PC-9 (cell line): ENCODE results near the gene TRIM24. TPM values are rescaled to one million over a fixed set of nuclear protein-coding genes. Genes with fewer than 3 reads are reported as not detected.

Experiments used
- BruUV-seq: library from RNA; stranded (reverse); fragments of 400-500 nt; replicated peaks from 2 replicates; lab custom pipeline; 2021; lab: Mats Ljungman, UMichigan
- CTCF ChIA-PET: fragments of 300-600 bp; sonication (Branson Sonifier 250); formaldehyde crosslinking; loops from one replicate; lab custom pipeline; 2022; ENCODE audit warnings: antibody characterized with exemption; lab: Charles Lee
- POLR2A ChIA-PET: fragments of 300-600 bp; sonication (Branson Sonifier 250); formaldehyde crosslinking; loops from one replicate; lab custom pipeline; 2022; ENCODE audit warnings: antibody characterized with exemption; ENCODE audit not compliant: unreplicated experiment; lab: Charles Lee
- DNase-seq, 2 experiments: peaks; one replicate each; pipeline versions ENCODE4 v3.0.0 to v3.0.0-alpha.2; 2015 to 2022; ENCODE audit warnings: mixed read lengths in 1 of 2
- H2AFZ ChIP-seq: fragments of 200-600 bp; sonication (generic); 2 replicates; pipeline ENCODE4 v1.8.1; 2017; ENCODE audit warnings: antibody characterized with exemption
- H3F3A ChIP-seq: fragments of 200-600 bp; sonication (generic); 2 replicates; pipeline ENCODE4 v1.8.1; 2017; ENCODE audit warnings: antibody characterized with exemption, mild to moderate bottlenecking, low read depth; ENCODE audit not compliant: insufficient read depth
- H3K27ac ChIP-seq: fragments of 200-600 bp; sonication (generic); 2 replicates; pipeline ENCODE4 v1.6.1; 2016; ENCODE audit warnings: mixed run types
- H3K27me3 ChIP-seq: fragments of 200-600 bp; sonication (generic); 2 replicates; pipeline ENCODE4 v1.6.1; 2016; ENCODE audit warnings: low read depth, mixed run types; ENCODE audit not compliant: insufficient read depth
- H3K36me3 ChIP-seq: fragments of 200-600 bp; sonication (generic); 2 replicates; pipeline ENCODE4 v1.6.1; 2016; ENCODE audit warnings: low read depth, mixed run types
- H3K4me1 ChIP-seq: fragments of 200-600 bp; sonication (generic); replicated peaks from 2 replicates; pipeline ENCODE4 v1.6.1; 2016; ENCODE audit warnings: mixed run types; ENCODE audit not compliant: insufficient read depth
- H3K4me2 ChIP-seq: fragments of 200-600 bp; sonication (generic); 2 replicates; pipeline ENCODE4 v1.6.1; 2017; ENCODE audit warnings: mixed run types
- H3K4me3 ChIP-seq: fragments of 200-600 bp; sonication (generic); 2 replicates; pipeline ENCODE4 v1.6.1; 2016; ENCODE audit warnings: mixed run types
- H3K79me2 ChIP-seq: fragments of 200-600 bp; sonication (generic); 2 replicates; pipeline ENCODE4 v1.6.1; 2017; ENCODE audit warnings: low read depth, mixed run types
- H3K9me2 ChIP-seq: fragments of 200-600 bp; sonication (generic); 2 replicates; pipeline ENCODE4 v1.8.1; 2017; ENCODE audit warnings: mild to moderate bottlenecking; ENCODE audit not compliant: insufficient read depth
- H3K9me3 ChIP-seq: fragments of 200-600 bp; sonication (generic); 2 replicates; pipeline ENCODE4 v1.8.1; 2016; ENCODE audit warnings: low read depth; ENCODE audit not compliant: insufficient read depth
- H4K20me1 ChIP-seq: fragments of 200-600 bp; sonication (generic); 2 replicates; pipeline ENCODE4 v1.8.1; 2017; ENCODE audit not compliant: insufficient read depth
- CTCF ChIP-seq: fragments of 200-600 bp; sonication (generic); conservative IDR thresholded peaks from 2 replicates; pipeline ENCODE4 v1.6.1; 2017; ENCODE audit warnings: mixed run types, antibody characterized with exemption, mild to moderate bottlenecking, moderate library complexity
- EZH2 ChIP-seq: fragments of 200-600 bp; sonication (generic); IDR thresholded peaks from 2 replicates; pipeline ENCODE4 v1.8.0; 2017; ENCODE audit warnings: antibody characterized with exemption, low read depth
- intact Hi-C: fragments of 100-400 bp; cut with micrococcal nuclease; formaldehyde crosslinking; loops from one replicate; pipeline ENCODE4 v1.10.0; 2022; ENCODE audit not compliant: unreplicated experiment
- total RNA-seq: library from RNA; stranded (reverse); gene quantifications from 2 replicates; pipeline ENCODE4 v1.2.3, GENCODE V29; 2021

Gene TRIM24
- total RNA-seq, 1 experiment from 2014 or later, result 20.5 TPM

GRCh38 chr7:138546829-138547228 lies 86.8 kb downstream of the TRIM24 start:
- no peak overlapping the region for H3K4me3 ChIP-seq
- H3K4me2 ChIP-seq, result no peak overlapping the region
- no peak overlapping the region for H2AFZ ChIP-seq
- no peaks in the 10 kb centered on the region for H3K4me1 ChIP-seq
- CTCF ChIA-PET, result no interaction called here
- no peaks in the 10 kb centered on the region for H3K9me3 ChIP-seq
- H3K79me2 ChIP-seq, result no peaks in the 10 kb centered on the region
- H3F3A ChIP-seq, result no peaks in the 10 kb centered on the region
- peaks cover 19% of the 10 kb centered on the region for H3K36me3 ChIP-seq
- H3K27me3 ChIP-seq, result no peaks in the 10 kb centered on the region
- POLR2A ChIA-PET, result no interaction called here
- 0 out of 2 replicates have a peak, but pooled peaks cover 3% of the 10 kb centered on the region for H3K9me2 ChIP-seq
- H3K27ac ChIP-seq, result no peak overlapping the region
- intact Hi-C loops, result no loop called here
- no peaks in the 10 kb centered on the region for H4K20me1 ChIP-seq
- BruUV-seq, result no TSS peak
- DNase-seq, result peak in 1 of 2 experiments; percentile 21
- TF ChIP-seq CTCF (no peak), EZH2 (no peak)

GRCh38 chr7:138549082-138549481 lies 89.0 kb downstream of the TRIM24 start:
- intact Hi-C loops, result no loop called here
- Histone ChIP-seq H3K9me3 (no peaks in the 10 kb centered on the region), H4K20me1 (no peaks in the 10 kb centered on the region), H3K4me2 (no peak overlapping the region), H3K27me3 (no peaks in the 10 kb centered on the region), H3K79me2 (no peaks in the 10 kb centered on the region), H3K27ac (no peak overlapping the region), H3K4me3 (no peak overlapping the region), H3K9me2 (0 out of 2 replicates have a peak, but pooled peaks cover 3% of the 10 kb centered on the region), H2AFZ (no peak overlapping the region), H3F3A (no peaks in the 10 kb centered on the region), H3K4me1 (no peaks in the 10 kb centered on the region), H3K36me3 (peaks cover 32% of the 10 kb centered on the region)
- TF ChIP-seq EZH2 (no peak), CTCF (no peak)
- no TSS peak for BruUV-seq
- DNase-seq, result peak in 1 of 2 experiments; percentile 64
- CTCF ChIA-PET, result no interaction called here
- POLR2A ChIA-PET, result interaction anchor here (0.6 kb wide), 1 partner anchor 21 kb away, joined by 4 read pairs; no protein-coding TSS in a partner anchor

- no TSS peak for BruUV-seq
Observed at GRCh38 chr7:138550337-138550736, 90.3 kb downstream of the TRIM24 start.

GRCh38 chr7:138551102-138551501 lies 91.0 kb downstream of the TRIM24 start:
- Histone ChIP-seq H3K79me2 (no peaks in the 10 kb centered on the region), H4K20me1 (no peaks in the 10 kb centered on the region), H3K27me3 (no peaks in the 10 kb centered on the region), H3K4me2 (no peak overlapping the region), H3K4me1 (no peaks in the 10 kb centered on the region), H3K4me3 (no peak overlapping the region), H3K36me3 (peaks cover 50% of the 10 kb centered on the region), H3F3A (no peaks in the 10 kb centered on the region), H3K27ac (no peak overlapping the region), H3K9me3 (peaks cover 5% of the 10 kb centered on the region; the same call in 1 of the 2 replicates), H2AFZ (no peak overlapping the region), H3K9me2 (no peaks in the 10 kb centered on the region)
- no peak for DNase-seq
- ChIA-PET CTCF (no interaction called here), POLR2A (no interaction called here)
- intact Hi-C loops, result no loop called here
- TF ChIP-seq CTCF (no peak), EZH2 (no peak)
- BruUV-seq, result no TSS peak

More at GRCh38 chr7:138550337-138550736, 90.3 kb downstream of the TRIM24 start:
- no peak overlapping the region for H3K4me3 ChIP-seq
- H2AFZ ChIP-seq, result no peak overlapping the region
- ChIA-PET POLR2A (no interaction called here), CTCF (no interaction called here)
- no peaks in the 10 kb centered on the region for H3K79me2 ChIP-seq
- TF ChIP-seq EZH2, result no peak
- H3K4me2 ChIP-seq, result no peak overlapping the region
- no peaks in the 10 kb centered on the region for H3K9me3 ChIP-seq
- no peaks in the 10 kb centered on the region for H3F3A ChIP-seq
- intact Hi-C loops, result no loop called here
- H3K27me3 ChIP-seq, result no peaks in the 10 kb centered on the region
- H3K36me3 ChIP-seq, result peaks cover 44% of the 10 kb centered on the region
- H4K20me1 ChIP-seq, result no peaks in the 10 kb centered on the region
- H3K4me1 ChIP-seq, result no peaks in the 10 kb centered on the region
- DNase-seq, result no peak
- no peak overlapping the region for H3K27ac ChIP-seq
- no peaks in the 10 kb centered on the region for H3K9me2 ChIP-seq
